OCI-LY3 (cell line): ENCODE data around the gene ANO6.

ENCODE experiments used
- H2AFZ ChIP-seq: fragments of 200-600, 300-600 bp; shearing (Covaris generic); 2 replicates; pipeline ENCODE4 v1.6.0; 2014; ENCODE audit warnings: antibody characterized with exemption, low read depth, low read length
- H3K27ac ChIP-seq: fragments of 200-600, 300-600 bp; sonication (generic); 2 replicates; pipeline ENCODE4 v1.5.1; 2014; ENCODE audit warnings: mild to moderate bottlenecking, low read length, moderate library complexity, mixed read lengths
- H3K27me3 ChIP-seq: fragments of 200-600, 300-600 bp; sonication (generic); 2 replicates; pipeline ENCODE4 v1.6.1; 2014; ENCODE audit warnings: low read depth, low read length, mixed read lengths
- H3K36me3 ChIP-seq: fragments of 200-600, 300-600 bp; sonication (generic); replicated peaks from 2 replicates; pipeline ENCODE3; 2014; ENCODE audit warnings: low read depth, low read length, mixed read lengths
- H3K4me1 ChIP-seq: fragments of 300-600, 200-600 bp; sonication (generic); 2 replicates; pipeline ENCODE4 v1.6.1; 2014; ENCODE audit warnings: low read length, mixed read lengths
- H3K4me2 ChIP-seq: fragments of 200-600, 300-600 bp; sonication (generic); 2 replicates; pipeline ENCODE4 v1.6.1; 2014; ENCODE audit warnings: low read length, mixed read lengths
- H3K4me3 ChIP-seq: fragments of 300-600, 200-600 bp; sonication (generic); 2 replicates; pipeline ENCODE4 v1.5.1; 2014; ENCODE audit warnings: antibody characterized with exemption, mild to moderate bottlenecking, low read length, moderate library complexity
- H3K79me2 ChIP-seq: fragments of 300-600, 200-600 bp; shearing (Covaris generic); 2 replicates; pipeline ENCODE4 v1.6.1; 2014; ENCODE audit warnings: mild to moderate bottlenecking, low read length, mixed read lengths
- H3K9ac ChIP-seq: fragments of 300-600, 200-600 bp; shearing (Covaris generic); 2 replicates; pipeline ENCODE4 v1.6.0; 2014; ENCODE audit warnings: mild to moderate bottlenecking, low read length, moderate library complexity
- H3K9me3 ChIP-seq: fragments of 200-600, 300-600 bp; shearing (Covaris generic); 2 replicates; pipeline ENCODE4 v1.6.1; 2014; ENCODE audit warnings: low read length, mixed read lengths; ENCODE audit not compliant: insufficient read depth
- H4K20me1 ChIP-seq: fragments of 200-600, 300-600 bp; sonication (generic); 2 replicates; pipeline ENCODE4 v1.6.1; 2016; ENCODE audit warnings: low read length, mixed read lengths; ENCODE audit not compliant: insufficient read depth
- CTCF ChIP-seq: fragments of 200-600, 300-600 bp; sonication (generic); IDR thresholded peaks from 2 replicates; pipeline ENCODE4 v1.5.1; 2014; ENCODE audit warnings: antibody characterized with exemption, low read length, low read depth
- EZH2phosphoT487 ChIP-seq: fragments of 200-600 bp; shearing (Covaris generic); IDR thresholded peaks from 2 replicates; pipeline ENCODE4 v1.6.1; 2018; ENCODE audit warnings: antibody characterized with exemption, mixed run types, low read depth

Gene ANO6

GRCh38 chr12:45481746-45482145, 265.9 kb downstream of the ANO6 start:
- no peaks in the 10 kb centered on the region for H3K79me2 ChIP-seq
- no peak overlapping the region for H3K4me2 ChIP-seq
- no peaks in the 10 kb centered on the region for H3K27me3 ChIP-seq
- H3K4me1 ChIP-seq: no peaks in the 10 kb centered on the region
- no peaks in the 10 kb centered on the region for H4K20me1 ChIP-seq
- no peaks in the 10 kb centered on the region for H3K36me3 ChIP-seq
- no peak overlapping the region for H2AFZ ChIP-seq
- H3K4me3 ChIP-seq: no peak overlapping the region
- TF ChIP-seq EZH2phosphoT487: no peak
- TF ChIP-seq CTCF: no peak
- H3K9ac ChIP-seq: no peak overlapping the region
- H3K27ac ChIP-seq: no peak overlapping the region
- no peaks in the 10 kb centered on the region for H3K9me3 ChIP-seq

- no peak overlapping the region for H3K27ac ChIP-seq
- no peak overlapping the region for H3K4me3 ChIP-seq
- H2AFZ ChIP-seq: no peak overlapping the region
- H3K36me3 ChIP-seq: no peaks in the 10 kb centered on the region
- no peak overlapping the region for H3K4me2 ChIP-seq
- H3K27me3 ChIP-seq: no peaks in the 10 kb centered on the region
- H3K9me3 ChIP-seq: no peaks in the 10 kb centered on the region
- H3K4me1 ChIP-seq: no peaks in the 10 kb centered on the region
- TF ChIP-seq CTCF (no peak), EZH2phosphoT487 (no peak)
- no peaks in the 10 kb centered on the region for H3K79me2 ChIP-seq
- H4K20me1 ChIP-seq: no peaks in the 10 kb centered on the region
- no peak overlapping the region for H3K9ac ChIP-seq
These were observed 267.7 kb downstream of the ANO6 start for GRCh38 chr12:45483571-45483970.
